ENCODE results near the gene KRTAP12-2.
"Not testable (repeated sequence)": the region's sequence is repeated elsewhere in the genome, so short reads cannot be mapped to it uniquely, and the experiment has no call there.

KRTAP12-2 gene

DNA sequence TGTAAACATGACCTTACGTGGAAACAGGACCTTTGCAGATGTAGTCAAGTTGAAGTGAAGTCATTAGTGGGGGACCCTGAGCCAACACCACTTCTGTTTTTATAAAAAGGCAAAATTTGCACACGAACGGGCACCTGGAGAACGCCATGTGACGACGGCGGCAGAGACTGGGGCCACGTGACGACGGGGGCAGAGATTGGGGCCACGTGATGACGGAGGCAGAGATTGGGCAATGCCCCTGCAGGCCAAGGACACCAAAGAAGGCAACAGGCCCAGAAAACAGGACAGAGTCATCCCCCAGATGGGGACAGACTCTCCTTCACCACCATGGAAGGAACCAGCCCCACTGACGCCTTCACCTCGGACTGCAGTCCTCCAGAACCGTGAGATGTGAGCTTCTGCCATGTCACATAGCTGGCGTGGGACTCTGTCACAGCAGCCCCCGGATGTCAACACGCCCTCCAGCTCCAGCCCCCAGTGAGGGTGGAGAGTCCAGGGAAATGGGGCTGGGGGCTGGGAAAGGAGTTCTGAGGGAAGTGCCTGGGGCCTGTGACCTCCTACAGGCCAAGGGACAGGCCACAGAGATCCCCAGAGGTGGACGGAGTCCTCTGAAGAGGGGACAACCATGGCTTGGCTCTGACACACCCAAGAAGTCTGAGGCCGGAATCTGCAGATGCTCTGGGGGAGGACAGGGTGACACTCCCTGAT lies 16.3 kb downstream of the KRTAP12-2 start:
- DNase-seq (ENCODE audit: low spot score) = no peak

DNA sequence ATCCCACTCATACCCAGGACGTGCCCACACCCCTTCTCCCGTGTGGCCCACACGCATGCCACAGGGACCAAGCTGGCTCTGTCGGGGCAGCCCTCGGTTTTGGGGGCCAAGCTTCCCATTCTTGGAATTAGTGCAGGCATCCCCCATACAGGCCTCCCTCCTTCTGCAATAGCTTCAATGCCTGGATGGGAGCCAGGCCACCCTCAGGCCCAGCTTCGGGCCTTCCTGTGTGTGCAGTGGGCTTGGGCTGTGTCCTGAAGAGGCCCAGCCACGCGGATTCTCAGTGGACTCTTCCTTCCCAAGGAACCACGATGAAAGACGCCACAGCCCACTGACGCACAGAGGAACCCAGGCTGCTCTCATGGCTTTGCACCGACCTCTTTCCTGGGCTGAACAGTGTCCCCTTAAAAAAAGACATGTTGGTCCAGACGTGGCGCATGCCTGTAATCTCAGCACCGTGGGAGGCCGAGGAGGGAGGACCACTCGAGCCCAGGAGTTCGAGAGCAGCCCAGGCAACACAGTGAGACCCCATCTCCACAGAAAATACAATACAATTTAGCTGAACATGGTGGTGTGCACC lies 17.1 kb downstream of the KRTAP12-2 start:
- no peak for DNase-seq (ENCODE audit: low spot score)

DNA sequence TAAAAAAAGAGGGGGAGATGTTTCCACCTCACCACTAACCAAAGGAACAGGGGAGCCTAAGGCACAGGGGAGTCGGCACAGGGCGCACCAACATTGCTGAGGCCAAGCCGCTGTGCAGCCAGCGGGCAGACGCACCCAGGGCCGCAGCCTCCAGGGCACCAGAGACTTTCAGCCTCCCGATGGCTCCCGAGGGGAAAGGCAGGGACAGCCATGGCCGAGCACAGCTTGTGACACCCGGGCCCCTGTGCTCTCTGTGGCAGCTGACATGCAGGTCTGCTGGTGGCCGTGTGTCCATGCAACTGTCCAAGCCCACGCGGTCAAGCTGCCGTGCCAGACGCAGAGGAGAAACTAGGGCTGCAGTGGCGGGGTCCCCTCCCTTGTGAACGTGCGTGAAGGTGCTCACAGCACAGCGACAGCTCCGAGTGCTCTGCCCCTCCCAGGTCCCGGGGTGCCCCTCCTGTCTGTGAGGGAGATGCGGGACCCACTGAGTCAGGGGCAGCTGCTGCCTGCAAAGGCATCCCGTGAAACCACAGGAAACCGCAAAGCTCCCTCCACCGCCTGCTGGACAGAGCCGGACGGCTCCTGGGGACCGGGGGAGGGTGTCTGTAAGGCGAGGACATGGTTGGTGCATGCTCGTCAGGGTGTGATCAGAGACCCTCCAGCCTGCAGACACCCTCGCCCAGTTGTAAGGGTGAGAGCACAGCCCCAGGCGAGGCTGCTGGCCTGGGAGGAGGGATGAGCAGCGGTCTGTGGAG lies 18.0 kb downstream of the KRTAP12-2 start:
- no peak for DNase-seq (ENCODE audit: low spot score)

DNA sequence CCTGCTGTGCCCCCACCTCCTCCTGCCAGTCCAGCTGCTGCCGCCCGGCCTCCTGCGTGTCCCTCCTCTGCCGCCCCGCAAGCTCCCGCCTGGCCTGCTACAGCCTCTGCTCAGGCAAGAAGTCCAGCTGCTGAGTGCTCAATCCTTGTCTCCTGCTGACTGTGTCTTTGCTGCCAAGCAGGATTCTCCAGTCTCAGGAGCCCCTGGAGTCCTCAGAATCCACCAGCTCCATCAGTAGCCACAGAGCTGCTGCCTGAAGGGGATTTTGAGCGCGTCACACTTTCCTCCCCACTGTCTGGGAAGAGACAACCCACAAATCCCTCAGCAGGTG lies 19.5 kb downstream of the KRTAP12-2 start:
- no peak for DNase-seq (ENCODE audit: low spot score)

DNA sequence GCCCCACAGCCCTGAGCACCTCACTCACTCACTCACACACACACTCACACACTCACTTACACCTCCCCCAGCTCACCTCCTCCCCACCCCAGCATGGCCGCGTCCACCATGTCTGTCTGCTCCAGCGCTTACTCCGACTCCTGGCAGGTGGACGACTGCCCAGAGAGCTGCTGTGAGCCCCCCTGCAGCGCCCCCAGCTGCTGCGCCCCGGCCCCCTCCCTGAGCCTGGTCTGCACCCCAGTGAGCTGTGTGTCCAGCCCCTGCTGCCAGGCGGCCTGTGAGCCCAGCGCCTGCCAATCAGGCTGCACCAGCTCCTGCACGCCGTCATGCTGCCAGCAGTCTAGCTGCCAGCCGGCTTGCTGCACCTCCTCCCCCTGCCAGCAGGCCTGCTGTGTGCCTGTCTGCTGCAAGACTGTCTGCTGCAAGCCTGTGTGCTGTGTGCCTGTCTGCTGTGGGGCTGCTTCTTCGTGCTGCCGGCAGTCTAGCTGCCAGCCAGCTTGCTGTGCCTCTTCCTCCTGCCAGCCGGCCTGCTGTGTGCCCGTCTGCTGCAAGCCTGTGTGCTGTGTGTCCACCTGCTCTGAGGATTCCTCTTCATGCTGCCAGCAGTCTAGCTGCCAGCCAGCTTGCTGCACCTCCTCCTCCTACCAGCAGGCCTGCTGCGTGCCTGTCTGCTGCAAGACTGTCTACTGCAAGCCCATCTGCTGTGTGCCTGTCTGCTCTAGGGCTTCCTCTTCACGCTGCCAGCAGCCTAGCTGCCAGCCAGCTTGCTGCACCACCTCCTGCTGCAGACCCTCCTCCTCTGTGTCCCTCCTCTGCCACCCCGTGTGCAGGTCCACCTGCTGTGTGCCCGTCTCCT lies 20.1 kb downstream of the KRTAP12-2 start, which contains the start of gene KRTAP10-11:
Gene KRTAP10-11, plus strand, starts transcription at position 49 of the 856 bp plus-strand sequence. Its CDS starts 45 bp downstream, at position 94.
- DNase-seq (ENCODE audit: low spot score) = not testable (repeated sequence)

DNA sequence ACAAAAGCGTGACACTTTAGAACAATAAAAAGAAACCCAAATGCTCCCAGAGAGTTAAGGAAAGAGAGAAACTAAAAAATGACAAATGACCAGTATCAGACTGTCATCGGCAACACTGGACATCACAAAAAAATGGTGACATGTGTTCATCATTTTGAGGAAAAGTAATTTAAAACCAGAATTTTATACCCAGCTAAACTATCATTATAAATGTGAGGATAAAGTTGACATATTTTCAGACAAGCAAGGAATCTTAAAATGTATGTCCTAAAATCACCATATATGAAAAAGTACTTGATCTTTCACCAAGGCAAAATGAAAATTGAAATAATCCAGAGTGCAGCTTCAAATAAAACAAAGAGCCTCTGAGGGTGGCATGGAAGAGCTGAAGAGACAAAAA lies 21.8 kb downstream of the KRTAP12-2 start:
- DNase-seq (ENCODE audit: low spot score) = no peak

DNA sequence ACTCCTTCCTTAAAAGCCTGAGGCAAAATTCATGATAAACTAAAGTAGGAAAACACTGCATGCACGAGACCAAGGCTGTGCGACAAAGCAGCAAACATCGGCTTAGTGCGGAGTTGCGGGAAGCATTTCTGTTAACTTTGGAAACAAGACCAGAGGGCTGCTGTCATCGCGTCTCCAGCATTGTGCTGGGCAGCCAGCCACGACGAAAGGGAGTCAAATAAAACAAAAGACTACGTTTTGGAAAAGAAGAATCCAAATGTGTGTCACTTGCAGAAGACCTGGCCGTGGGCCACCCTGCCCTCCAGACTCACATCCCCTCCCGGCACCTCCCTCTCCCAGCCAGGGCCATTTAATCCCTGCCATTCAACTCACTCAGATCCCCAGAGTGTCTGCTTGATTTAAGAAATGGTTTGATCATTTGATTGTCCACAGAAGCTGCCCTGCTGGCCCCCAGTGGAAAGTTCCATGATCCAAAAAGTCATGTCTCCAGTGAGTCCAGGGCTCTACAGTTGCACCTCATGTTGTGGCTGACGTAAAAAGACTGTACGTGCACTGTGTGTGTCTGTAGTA lies 22.9 kb downstream of the KRTAP12-2 start:
- DNase-seq (ENCODE audit: low spot score) = no peak

DNA sequence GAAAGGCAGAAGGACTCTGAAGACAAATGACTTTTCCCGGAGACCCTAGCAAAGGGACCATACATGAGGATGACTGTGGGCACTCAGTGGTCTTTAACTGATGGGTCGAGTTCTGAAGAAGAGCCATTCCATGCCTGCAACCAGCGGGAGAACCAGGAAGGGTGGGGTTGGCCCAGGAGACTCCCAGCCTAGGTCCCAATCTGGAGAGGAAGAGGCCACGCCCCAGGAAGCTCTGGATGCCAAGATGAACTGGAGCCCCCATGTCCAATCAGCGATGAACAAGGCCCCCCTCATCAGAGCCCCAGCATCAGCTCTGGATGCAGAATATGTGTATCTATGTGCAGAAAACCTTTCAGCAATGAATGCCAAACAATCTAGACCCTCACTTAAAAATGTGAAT lies 26.0 kb downstream of the KRTAP12-2 start:
- DNase-seq (ENCODE audit: low spot score) = no peak

DNA sequence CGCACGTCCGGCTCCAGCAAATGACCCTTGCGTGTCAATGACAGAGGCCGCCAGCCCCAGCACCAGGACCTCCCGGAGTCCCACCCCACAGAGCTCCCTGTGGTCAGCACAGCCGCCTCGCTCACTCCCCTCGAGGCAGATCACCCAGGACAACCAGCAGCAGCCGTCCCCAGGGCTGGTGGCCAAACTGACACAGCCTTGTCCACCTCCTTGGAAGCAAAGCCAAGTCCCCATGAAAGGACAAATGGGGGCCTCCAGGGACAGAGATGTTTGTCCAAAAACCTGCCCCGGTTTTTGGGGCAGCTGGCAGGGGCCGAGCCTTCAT lies 27.4 kb downstream of the KRTAP12-2 start:
- DNase-seq (ENCODE audit: low spot score) = no peak

DNA sequence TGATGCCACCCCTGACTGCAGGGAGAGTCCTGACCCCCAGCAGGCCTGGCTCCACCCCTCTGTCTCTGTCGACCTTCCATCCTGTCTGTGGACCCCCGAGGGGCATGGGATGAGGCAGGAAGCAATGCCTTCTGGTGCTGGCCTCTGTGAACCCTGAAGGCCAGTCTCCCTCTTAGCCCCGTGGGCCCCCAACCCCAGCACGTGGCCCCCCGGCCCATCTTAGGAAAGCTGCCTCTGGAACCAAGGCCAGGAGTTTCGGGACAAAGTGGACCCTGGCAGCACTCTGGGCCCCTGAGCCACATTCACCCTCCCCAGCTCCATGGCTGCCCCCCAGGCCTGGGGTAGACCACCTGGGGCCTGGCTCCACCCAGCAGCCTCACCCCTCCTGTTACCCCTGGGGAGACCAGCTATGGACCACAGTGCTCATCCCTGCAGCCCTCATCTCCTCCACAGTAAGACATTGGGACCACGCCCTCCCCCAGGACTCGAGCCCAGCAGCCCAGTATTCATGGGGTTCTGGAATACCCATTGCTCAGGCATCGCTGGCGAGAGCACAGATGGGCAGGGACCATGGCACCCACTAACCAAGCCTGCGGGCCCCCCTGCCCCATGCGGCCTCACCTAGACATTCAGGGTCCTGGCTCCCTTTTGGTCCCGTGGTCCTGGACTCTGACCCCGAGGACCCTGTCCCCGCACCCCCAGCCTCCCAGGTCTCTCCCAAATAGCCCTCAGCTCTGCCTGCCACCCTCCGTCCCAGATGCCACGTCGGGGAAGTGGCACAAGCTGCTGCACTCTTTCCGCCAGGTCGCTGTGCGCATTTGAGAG lies 28.0 kb downstream of the KRTAP12-2 start:
- not testable (repeated sequence) for DNase-seq (ENCODE audit: low spot score)

DNA sequence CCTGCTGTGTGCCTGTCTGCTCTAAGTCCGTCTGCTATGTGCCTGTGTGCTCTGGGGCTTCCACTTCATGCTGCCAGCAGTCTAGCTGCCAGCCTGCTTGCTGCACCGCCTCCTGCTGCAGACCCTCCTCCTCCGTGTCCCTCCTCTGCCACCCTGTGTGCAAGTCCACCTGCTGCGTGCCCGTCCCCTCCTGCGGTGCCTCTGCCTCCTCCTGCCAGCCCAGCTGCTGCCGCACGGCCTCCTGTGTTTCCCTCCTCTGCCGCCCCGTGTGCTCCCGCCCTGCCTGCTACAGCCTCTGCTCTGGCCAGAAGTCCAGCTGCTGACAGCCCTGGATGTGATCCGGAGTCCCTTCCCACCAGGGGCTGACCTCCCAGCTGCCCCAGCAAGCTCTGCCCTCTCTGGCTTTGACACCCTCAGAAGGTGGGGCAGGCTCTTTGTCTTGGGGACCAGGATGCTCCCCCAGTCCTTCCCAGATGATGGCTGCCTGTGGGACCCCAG lies 28.8 kb downstream of the KRTAP12-2 start:
- not testable (repeated sequence) for DNase-seq (ENCODE audit: low spot score)

DNA sequence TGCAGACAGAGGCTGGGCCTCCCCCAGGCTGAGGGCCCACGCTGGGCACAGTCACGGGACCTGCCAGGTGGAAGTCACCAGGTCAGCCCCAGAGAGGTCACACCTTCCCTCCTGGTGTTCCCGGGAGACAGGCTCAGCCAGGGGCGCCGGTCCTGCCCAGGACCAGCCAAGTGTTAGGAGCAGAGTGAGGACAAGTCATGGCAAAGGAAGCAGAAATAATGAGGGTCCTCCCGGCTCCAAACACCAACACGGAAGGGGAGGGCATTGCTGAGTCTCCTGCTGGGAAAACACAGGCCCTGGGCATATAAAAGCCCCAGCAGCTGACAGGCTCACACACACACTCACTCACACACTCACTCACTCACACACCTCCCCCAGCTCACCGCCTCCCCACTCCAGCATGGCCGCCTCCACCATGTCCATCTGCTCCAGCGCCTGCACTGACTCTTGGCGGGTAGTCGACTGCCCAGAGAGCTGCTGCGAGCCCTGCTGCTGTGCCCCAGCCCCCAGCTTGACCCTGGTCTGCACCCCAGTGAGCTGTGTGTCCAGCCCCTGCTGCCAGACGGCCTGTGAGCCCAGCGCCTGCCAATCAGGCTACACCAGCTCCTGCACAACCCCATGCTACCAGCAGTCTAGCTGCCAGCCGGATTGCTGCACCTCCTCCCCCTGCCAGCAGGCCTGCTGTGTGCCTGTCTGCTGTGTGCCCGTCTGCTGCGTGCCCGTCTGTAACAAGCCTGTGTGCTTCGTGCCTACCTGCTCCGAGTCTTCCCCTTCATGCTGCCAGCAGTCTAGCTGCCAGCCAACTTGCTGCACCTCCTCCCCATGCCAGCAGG lies 29.5 kb downstream of the KRTAP12-2 start, which contains the start of gene KRTAP10-10:
Gene KRTAP10-10, plus strand, starts transcription at position 339 of the 833 bp plus-strand sequence. Its CDS starts 62 bp downstream, at position 401.
- no peak for DNase-seq (ENCODE audit: low spot score)

DNA sequence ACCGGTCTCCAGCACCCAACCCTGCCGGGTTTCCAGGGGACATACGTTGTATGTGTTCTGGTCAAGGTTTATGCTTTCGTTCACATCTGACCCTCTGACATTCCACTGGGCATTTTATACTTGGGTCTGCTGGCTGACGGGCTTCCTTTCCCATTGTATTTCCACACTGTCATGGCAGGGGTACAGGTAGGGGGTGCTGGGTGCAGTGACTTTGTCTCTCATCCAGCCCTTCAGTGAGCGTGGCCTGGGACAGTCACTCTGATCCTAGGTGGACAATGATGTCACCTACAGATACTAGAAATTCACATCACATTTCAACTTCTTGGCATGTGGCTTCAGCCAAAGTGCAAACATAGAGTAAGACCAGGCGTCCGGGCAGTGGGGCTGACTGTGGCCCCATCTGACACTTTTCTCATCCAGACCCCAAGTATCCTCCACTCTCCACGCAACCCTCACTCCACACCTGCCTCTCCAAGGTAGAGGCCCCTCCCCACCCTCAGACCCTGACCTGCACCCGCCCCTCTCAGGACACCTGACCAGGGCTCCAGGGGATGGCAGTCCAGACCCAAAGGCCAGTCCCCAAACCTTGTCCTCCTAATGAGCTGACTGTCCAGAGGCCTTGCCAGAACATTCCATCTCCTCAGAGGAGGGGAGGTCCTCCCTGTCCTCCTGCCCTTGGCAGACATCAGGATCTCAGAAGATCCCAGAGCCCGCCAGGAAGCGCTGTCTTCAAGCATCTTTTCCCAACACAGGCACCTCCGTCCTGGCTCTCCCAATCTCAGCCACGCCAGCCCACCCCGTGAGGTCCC lies 30.3 kb downstream of the KRTAP12-2 start:
- DNase-seq (ENCODE audit: low spot score) = no peak

DNA sequence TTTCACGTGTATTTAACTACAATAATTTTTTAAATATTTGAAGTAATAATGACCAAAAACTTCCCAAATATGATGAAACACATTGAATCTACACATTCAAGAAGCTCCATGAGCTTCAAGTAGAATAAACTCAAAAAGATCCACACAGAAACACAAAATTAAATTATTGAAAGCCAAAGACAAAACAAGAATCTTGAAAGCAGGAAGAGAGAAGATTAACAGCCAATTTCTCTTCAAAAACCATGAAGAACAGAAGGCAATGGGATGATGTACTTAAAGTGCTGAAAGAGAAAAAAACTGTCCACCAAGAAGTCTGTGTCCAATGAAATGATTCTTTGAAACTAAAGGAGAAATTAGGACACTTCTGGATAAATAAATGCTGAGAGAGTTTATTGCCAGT lies 34.7 kb downstream of the KRTAP12-2 start:
- DNase-seq (ENCODE audit: low spot score) = no peak

DNA sequence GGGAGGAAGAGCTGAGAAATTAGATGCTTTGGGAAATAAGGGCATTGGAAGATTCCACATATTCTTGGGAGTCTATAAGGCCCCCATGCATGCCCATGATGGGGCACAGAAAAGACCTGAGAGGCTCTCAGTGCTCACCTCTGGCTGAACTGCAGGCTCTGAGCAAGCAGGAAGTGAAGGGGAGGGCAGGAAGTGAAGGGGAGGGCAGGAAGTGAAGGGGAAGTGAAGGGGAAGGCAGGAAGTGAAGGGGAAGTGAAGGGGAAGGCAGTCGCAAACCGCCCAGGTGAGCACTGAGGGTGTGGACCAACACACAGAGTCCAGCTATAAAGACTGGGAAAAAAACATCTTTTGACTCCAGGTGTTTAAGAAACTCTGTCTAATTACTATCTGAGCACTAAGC lies 36.3 kb downstream of the KRTAP12-2 start:
- no peak for DNase-seq (ENCODE audit: low spot score)

DNA sequence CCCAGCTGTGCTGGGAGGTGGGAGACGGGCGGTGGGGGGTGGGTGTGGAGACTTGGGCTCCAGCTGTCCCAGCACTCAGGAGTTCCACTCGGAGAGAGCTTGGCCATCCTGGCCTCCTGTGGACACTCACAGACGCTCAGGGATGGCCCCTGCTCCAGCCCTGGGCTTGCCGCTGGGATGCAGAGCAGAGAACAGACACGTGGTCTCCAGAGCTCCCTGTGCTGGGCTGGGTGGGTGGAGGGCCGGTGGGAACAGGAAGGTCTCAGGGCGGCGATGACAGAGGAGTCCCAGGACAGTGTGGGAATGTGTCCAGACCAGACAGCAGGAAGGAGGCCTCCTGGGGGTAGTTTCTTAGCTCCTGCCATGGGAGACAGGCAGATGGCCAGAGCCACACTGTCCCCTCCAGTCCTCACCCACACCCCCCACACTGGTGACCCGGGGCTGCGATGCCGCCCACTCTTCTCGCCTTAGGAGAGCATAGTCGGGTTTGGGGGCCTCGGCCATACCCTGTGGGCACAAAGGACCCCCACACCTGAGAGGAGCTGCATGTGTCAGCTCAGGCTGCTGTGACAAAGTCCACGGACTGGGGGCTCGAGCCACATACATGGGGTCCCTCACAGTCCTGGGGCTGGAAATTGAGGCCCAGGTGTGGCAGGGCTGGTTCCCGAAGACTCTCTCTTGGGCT lies 37.9 kb downstream of the KRTAP12-2 start:
- no peak for DNase-seq (ENCODE audit: low spot score)

DNA sequence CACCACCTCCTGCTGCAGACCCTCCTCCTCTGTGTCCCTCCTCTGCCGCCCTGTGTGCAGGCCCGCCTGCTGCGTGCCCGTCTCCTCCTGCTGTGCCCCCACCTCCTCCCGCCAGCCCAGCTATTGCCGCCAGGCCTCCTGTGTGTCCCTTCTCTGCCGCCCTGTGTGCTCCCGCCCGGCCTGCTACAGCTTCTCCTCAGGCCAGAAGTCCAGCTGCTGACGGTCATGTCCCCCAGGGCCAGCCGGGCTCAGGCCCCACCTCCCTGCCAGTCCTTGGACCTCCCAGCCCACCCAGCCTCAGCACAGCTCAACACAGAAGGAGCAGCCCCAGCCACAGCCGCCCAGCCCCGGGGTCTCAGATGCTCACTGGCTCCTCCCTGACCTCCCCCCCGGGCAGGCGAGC lies 38.9 kb downstream of the KRTAP12-2 start:
- not testable (repeated sequence) for DNase-seq (ENCODE audit: low spot score)

DNA sequence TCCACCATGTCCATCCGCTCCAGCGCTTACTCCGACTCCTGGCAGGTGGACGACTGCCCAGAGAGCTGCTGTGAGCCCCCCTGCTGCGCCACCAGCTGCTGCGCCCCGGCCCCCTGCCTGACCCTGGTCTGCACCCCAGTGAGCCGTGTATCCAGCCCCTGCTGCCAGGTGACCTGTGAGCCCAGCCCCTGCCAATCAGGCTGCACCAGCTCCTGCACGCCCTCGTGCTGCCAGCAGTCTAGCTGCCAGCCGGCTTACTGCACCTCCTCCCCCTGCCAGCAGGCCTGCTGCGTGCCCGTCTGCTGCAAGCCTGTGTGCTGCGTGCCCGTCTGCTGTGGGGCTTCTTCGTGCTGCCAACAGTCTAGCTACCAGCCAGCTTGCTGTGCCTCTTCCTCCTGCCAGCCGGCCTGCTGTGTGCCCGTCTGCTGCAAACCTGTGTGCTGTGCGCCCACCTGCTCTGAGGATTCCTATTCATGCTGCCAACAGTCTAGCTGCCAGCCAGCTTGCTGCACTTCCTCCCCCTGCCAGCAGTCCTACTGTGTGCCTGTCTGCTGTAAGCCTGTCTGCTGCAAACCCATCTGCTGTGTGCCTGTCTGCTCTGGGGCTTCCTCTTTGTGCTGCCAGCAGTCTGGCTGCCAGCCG lies 39.4 kb downstream of the KRTAP12-2 start:
- DNase-seq (ENCODE audit: low spot score) = not testable (repeated sequence)

All from AG20443 (cell line).